K562 (cell line): ENCODE data around the gene CCDC174. TPM values are rescaled to one million over a fixed set of nuclear protein-coding genes. Genes with fewer than 3 reads are reported as not detected.

Experiments used
- ELF4 ChIP-seq: fragments of 450-650 bp; formaldehyde crosslinking; IDR thresholded peaks from 2 replicates; pipeline ENCODE4 v1.4.0; 2022; ENCODE audit warnings: missing genetic modification characterization
- LCOR ChIP-seq: sonication (generic); formaldehyde crosslinking; IDR thresholded peaks from 2 replicates; pipeline ENCODE4 v1.8.0; 2022; ENCODE audit warnings: mild to moderate bottlenecking, missing genetic modification reagents
- RHOXF2B ChIP-seq: fragments of 250-450 bp; sonication (Bioruptor Pico); conservative IDR thresholded peaks from 2 replicates; pipeline ENCODE4 v1.5.1; 2021
- ZFP36 ChIP-seq: fragments of 150-350 bp; IDR thresholded peaks from 2 replicates; pipeline ENCODE4 v1.6.1; 2018; ENCODE audit warnings: low read length, low read depth; ENCODE audit not compliant: partially characterized antibody
- polyA plus RNA-seq, 8 experiments: library from polyadenylated mRNA; depleted of rRNA in 4 of 8; stranded (reverse) in 5 of 8; unstranded in 3 of 8; fragments of >200 nt; fragmentation: Nextera tagmentation in 2 of 8; fragmentation: Illumina TruSeq in 1 of 8; extraction: Ambion mirVana in 2 of 8; extraction: Trizol in 1 of 8; gene quantifications; 2 replicates each; pipeline versions ENCODE4 v1.2.1 to v1.2.3, GENCODE V29; 2011 to 2014; ENCODE audit warnings: inconsistent platforms in 1 of 8, missing spikeins in 1 of 8
- total RNA-seq, 7 experiments: library from RNA; depleted of rRNA in 6 of 7; stranded (reverse); fragments of >200 nt in 6 of 7; fragmentation: Illumina TruSeq in 2 of 7; extraction: Trizol in 2 of 7; gene quantifications; 2 replicates each; pipeline versions ENCODE4 v1.2.1 to v1.2.3, GENCODE V29; 2011 to 2021; ENCODE audit warnings: low replicate concordance in 1 of 7
- TF ChIP-seq, protein P1 (sequence below): fragments of 450-650 bp; IDR thresholded peaks from 2 replicates; pipeline ENCODE4 v1.6.1; 2016; ENCODE audit warnings: mild to moderate bottlenecking, moderate library complexity
- TF ChIP-seq, protein P2 (sequence below): fragments of 450-650 bp; formaldehyde crosslinking; IDR thresholded peaks from 2 replicates; pipeline ENCODE4 v1.4.0; 2022; ENCODE audit warnings: missing genetic modification characterization

Gene CCDC174
- total and polyA plus RNA-seq, 9 of the 15 experiments (the other 6 are each of a cell fraction or from before 2014, with no cell fraction given), result 7.4 to 41.0 (median 28.5) TPM

DNA sequence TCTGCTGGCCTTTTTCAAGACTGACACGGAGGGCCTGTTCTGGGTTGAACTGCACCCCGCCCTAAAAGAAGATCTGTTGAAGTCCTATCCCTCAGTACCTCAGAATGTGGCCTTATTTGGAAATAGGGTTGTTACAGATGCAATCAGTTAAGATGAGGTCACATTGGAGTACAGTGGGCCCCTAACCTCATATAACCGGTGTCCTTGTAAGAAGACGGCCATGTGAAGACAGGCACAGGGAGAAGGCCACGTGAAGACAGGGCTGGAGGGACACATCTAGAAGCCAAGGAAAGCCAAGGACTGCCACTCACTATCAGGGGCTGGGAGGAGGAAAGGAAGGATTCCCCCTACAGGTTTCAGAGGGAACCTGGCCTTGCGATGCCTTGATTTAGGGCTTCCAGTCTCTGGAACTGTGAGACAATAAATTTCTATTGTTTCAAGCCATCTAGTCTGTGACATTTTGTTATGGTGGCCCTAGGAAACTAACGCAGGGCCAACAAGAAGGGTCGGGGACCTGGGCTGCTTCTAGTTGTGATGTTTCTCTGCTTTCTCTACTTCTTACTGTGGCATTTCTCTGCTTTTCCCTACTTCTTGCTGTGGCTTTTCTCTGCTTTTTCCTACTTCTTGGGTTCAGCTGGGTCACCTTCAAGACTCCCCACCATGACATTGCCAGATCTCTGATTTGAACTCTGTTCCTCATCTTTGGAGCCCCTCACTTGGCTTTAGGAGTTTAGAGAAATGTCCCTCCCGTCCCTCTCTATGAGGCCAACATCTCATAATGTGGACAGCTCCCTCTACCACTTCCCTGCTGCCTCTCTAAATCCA, 4.8 kb upstream of the CCDC174 start (continued):
- TF ChIP-seq, protein P1, sequence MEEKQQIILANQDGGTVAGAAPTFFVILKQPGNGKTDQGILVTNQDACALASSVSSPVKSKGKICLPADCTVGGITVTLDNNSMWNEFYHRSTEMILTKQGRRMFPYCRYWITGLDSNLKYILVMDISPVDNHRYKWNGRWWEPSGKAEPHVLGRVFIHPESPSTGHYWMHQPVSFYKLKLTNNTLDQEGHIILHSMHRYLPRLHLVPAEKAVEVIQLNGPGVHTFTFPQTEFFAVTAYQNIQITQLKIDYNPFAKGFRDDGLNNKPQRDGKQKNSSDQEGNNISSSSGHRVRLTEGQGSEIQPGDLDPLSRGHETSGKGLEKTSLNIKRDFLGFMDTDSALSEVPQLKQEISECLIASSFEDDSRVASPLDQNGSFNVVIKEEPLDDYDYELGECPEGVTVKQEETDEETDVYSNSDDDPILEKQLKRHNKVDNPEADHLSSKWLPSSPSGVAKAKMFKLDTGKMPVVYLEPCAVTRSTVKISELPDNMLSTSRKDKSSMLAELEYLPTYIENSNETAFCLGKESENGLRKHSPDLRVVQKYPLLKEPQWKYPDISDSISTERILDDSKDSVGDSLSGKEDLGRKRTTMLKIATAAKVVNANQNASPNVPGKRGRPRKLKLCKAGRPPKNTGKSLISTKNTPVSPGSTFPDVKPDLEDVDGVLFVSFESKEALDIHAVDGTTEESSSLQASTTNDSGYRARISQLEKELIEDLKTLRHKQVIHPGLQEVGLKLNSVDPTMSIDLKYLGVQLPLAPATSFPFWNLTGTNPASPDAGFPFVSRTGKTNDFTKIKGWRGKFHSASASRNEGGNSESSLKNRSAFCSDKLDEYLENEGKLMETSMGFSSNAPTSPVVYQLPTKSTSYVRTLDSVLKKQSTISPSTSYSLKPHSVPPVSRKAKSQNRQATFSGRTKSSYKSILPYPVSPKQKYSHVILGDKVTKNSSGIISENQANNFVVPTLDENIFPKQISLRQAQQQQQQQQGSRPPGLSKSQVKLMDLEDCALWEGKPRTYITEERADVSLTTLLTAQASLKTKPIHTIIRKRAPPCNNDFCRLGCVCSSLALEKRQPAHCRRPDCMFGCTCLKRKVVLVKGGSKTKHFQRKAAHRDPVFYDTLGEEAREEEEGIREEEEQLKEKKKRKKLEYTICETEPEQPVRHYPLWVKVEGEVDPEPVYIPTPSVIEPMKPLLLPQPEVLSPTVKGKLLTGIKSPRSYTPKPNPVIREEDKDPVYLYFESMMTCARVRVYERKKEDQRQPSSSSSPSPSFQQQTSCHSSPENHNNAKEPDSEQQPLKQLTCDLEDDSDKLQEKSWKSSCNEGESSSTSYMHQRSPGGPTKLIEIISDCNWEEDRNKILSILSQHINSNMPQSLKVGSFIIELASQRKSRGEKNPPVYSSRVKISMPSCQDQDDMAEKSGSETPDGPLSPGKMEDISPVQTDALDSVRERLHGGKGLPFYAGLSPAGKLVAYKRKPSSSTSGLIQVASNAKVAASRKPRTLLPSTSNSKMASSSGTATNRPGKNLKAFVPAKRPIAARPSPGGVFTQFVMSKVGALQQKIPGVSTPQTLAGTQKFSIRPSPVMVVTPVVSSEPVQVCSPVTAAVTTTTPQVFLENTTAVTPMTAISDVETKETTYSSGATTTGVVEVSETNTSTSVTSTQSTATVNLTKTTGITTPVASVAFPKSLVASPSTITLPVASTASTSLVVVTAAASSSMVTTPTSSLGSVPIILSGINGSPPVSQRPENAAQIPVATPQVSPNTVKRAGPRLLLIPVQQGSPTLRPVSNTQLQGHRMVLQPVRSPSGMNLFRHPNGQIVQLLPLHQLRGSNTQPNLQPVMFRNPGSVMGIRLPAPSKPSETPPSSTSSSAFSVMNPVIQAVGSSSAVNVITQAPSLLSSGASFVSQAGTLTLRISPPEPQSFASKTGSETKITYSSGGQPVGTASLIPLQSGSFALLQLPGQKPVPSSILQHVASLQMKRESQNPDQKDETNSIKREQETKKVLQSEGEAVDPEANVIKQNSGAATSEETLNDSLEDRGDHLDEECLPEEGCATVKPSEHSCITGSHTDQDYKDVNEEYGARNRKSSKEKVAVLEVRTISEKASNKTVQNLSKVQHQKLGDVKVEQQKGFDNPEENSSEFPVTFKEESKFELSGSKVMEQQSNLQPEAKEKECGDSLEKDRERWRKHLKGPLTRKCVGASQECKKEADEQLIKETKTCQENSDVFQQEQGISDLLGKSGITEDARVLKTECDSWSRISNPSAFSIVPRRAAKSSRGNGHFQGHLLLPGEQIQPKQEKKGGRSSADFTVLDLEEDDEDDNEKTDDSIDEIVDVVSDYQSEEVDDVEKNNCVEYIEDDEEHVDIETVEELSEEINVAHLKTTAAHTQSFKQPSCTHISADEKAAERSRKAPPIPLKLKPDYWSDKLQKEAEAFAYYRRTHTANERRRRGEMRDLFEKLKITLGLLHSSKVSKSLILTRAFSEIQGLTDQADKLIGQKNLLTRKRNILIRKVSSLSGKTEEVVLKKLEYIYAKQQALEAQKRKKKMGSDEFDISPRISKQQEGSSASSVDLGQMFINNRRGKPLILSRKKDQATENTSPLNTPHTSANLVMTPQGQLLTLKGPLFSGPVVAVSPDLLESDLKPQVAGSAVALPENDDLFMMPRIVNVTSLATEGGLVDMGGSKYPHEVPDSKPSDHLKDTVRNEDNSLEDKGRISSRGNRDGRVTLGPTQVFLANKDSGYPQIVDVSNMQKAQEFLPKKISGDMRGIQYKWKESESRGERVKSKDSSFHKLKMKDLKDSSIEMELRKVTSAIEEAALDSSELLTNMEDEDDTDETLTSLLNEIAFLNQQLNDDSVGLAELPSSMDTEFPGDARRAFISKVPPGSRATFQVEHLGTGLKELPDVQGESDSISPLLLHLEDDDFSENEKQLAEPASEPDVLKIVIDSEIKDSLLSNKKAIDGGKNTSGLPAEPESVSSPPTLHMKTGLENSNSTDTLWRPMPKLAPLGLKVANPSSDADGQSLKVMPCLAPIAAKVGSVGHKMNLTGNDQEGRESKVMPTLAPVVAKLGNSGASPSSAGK, result peak; percentile 92
- peak; percentile 71 for TF ChIP-seq ELF4 (CRISPR knock-in tag)
- TF ChIP-seq, protein P2, sequence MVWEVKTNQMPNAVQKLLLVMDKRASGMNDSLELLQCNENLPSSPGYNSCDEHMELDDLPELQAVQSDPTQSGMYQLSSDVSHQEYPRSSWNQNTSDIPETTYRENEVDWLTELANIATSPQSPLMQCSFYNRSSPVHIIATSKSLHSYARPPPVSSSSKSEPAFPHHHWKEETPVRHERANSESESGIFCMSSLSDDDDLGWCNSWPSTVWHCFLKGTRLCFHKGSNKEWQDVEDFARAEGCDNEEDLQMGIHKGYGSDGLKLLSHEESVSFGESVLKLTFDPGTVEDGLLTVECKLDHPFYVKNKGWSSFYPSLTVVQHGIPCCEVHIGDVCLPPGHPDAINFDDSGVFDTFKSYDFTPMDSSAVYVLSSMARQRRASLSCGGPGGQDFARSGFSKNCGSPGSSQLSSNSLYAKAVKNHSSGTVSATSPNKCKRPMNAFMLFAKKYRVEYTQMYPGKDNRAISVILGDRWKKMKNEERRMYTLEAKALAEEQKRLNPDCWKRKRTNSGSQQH (CRISPR knock-in tag), result peak; percentile 67
- peak; percentile 61 for TF ChIP-seq ZFP36
- peak; percentile 64; the same call in 1 of the 2 replicates for TF ChIP-seq LCOR (CRISPR knock-in tag)
- TF ChIP-seq RHOXF2B (CRISPR knock-in tag), result no peak
